Fibroblast of mammary gland (primary cell): ENCODE data around the gene ZNF488.
"Not testable (repeated sequence)": the region's sequence is repeated elsewhere in the genome, so short reads cannot be mapped to it uniquely, and the experiment has no call there.

Experiments used
- DNase-seq: peaks from one replicate; pipeline ENCODE4 v3.0.0-alpha.2; 2010; ENCODE audit warnings: low read depth
- H3K4me3 ChIP-seq: 2 replicates; pipeline ENCODE4 v1.5.1; 2011; ENCODE audit warnings: low read depth, mild to moderate bottlenecking, low read length, moderate library complexity; ENCODE audit not compliant: control insufficient read depth
- CTCF ChIP-seq: conservative IDR thresholded peaks from 2 replicates; pipeline ENCODE4 v1.5.1; 2011; ENCODE audit warnings: low read depth, low read length, inconsistent platforms; ENCODE audit not compliant: control insufficient read depth, insufficient read depth

Gene ZNF488

GRCh38 chr10:47400786-47401185, 16.7 kb upstream of the ZNF488 start:
- TF ChIP-seq CTCF = no peak
- DNase-seq = no peak
- no peak overlapping the region for H3K4me3 ChIP-seq

- no peak for DNase-seq
- no peak for TF ChIP-seq CTCF
- H3K4me3 ChIP-seq = no peak overlapping the region
Measured at GRCh38 chr10:47400251-47400650, 16.2 kb upstream of the ZNF488 start.

GRCh38 chr10:47397256-47397655, 13.2 kb upstream of the ZNF488 start:
- TF ChIP-seq CTCF = no peak
- DNase-seq = no peak

GRCh38 chr10:47396311-47396717, 12.2 kb upstream of the ZNF488 start:
- no peak for TF ChIP-seq CTCF
- DNase-seq = no peak
- H3K4me3 ChIP-seq = no peak overlapping the region

More at GRCh38 chr10:47397256-47397655, 13.2 kb upstream of the ZNF488 start:
- H3K4me3 ChIP-seq = no peak overlapping the region

- no peak for DNase-seq
- TF ChIP-seq CTCF = no peak
- no peak overlapping the region for H3K4me3 ChIP-seq
Measured at GRCh38 chr10:47389619-47390018, 5.5 kb upstream of the ZNF488 start.

GRCh38 chr10:47388879-47389278, 4.8 kb upstream of the ZNF488 start:
- H3K4me3 ChIP-seq = no peak overlapping the region
- no peak for DNase-seq
- no peak for TF ChIP-seq CTCF

GRCh38 chr10:47386104-47386503, 2.0 kb upstream of the ZNF488 start:
- DNase-seq, H3K4me3 ChIP-seq: not testable (repeated sequence)
